Measurements from ENCODE around the gene MINDY4.

Gene MINDY4

GRCh38 chr7:30877993-30878392 lies 106.8 kb downstream of the MINDY4 start:
- H4K20me1 ChIP-seq (ENCODE audit: control insufficient read depth, insufficient read depth, low read depth, low read length) = no peaks in the 10 kb centered on the region
- no peaks in the 10 kb centered on the region for H3K9me2 ChIP-seq (replicated peaks; ENCODE audit: control insufficient read depth, low read length)
- H3F3A ChIP-seq (ENCODE audit: control insufficient read depth, insufficient read depth) = no peaks in the 10 kb centered on the region
- H3K36me3 ChIP-seq (ENCODE audit: control insufficient read depth, low read length) = no peaks in the 10 kb centered on the region
- H3K4me2 ChIP-seq (ENCODE audit: low read length) = no peak overlapping the region
- H3K9me3 ChIP-seq (ENCODE audit: control insufficient read depth, insufficient read depth, low read length) = no peaks in the 10 kb centered on the region
- TF ChIP-seq CTCF (IDR thresholded peaks at IDR 0.05; ENCODE audit: low read depth, low read length, poor library complexity, severe bottlenecking) (no peak), EZH2phosphoT487 (IDR thresholded peaks at IDR 0.05; ENCODE audit: borderline replicate concordance, low read length) (no peak)
- no peak overlapping the region for H3K4me3 ChIP-seq (ENCODE audit: low read length)
- H3K4me1 ChIP-seq (ENCODE audit: control insufficient read depth, low read length) = peaks cover 8% of the 10 kb centered on the region; the same call in 1 of the 2 replicates
- no peaks in the 10 kb centered on the region for H3K27me3 ChIP-seq (ENCODE audit: control insufficient read depth, low read length)
- H3K27ac ChIP-seq (ENCODE audit: low read depth, low read length) = no peak overlapping the region
- no peaks in the 10 kb centered on the region for H3K79me2 ChIP-seq (ENCODE audit: control insufficient read depth, low read length)

- no peaks in the 10 kb centered on the region for H3K9me2 ChIP-seq (replicated peaks; ENCODE audit: control insufficient read depth, low read length)
- no peaks in the 10 kb centered on the region for H3K27me3 ChIP-seq (ENCODE audit: control insufficient read depth, low read length)
- no peak overlapping the region for H3K27ac ChIP-seq (ENCODE audit: low read depth, low read length)
- H3K79me2 ChIP-seq (ENCODE audit: control insufficient read depth, low read length) = no peaks in the 10 kb centered on the region
- H3K4me1 ChIP-seq (ENCODE audit: control insufficient read depth, low read length) = peaks cover 14% of the 10 kb centered on the region
- no peak overlapping the region for H3K4me3 ChIP-seq (ENCODE audit: low read length)
- H3F3A ChIP-seq (ENCODE audit: control insufficient read depth, insufficient read depth) = no peaks in the 10 kb centered on the region
- H3K9me3 ChIP-seq (ENCODE audit: control insufficient read depth, insufficient read depth, low read length) = no peaks in the 10 kb centered on the region
- H3K4me2 ChIP-seq (ENCODE audit: low read length) = no peak overlapping the region
- H3K36me3 ChIP-seq (ENCODE audit: control insufficient read depth, low read length) = no peaks in the 10 kb centered on the region
- TF ChIP-seq EZH2phosphoT487 (IDR thresholded peaks at IDR 0.05; ENCODE audit: borderline replicate concordance, low read length) = no peak
- no peak for TF ChIP-seq CTCF (IDR thresholded peaks at IDR 0.05; ENCODE audit: low read depth, low read length, poor library complexity, severe bottlenecking)
- no peaks in the 10 kb centered on the region for H4K20me1 ChIP-seq (ENCODE audit: control insufficient read depth, insufficient read depth, low read depth, low read length)
Observed at GRCh38 chr7:30879139-30880124, 108.2 kb downstream of the MINDY4 start.

GRCh38 chr7:30880125-30880720 lies 109.0 kb downstream of the MINDY4 start:
- TF ChIP-seq EZH2phosphoT487 (IDR thresholded peaks at IDR 0.05; ENCODE audit: borderline replicate concordance, low read length) (no peak), CTCF (IDR thresholded peaks at IDR 0.05; ENCODE audit: low read depth, low read length, poor library complexity, severe bottlenecking) (no peak)
- H3K9me3 ChIP-seq (ENCODE audit: control insufficient read depth, insufficient read depth, low read length) = no peaks in the 10 kb centered on the region
- no peaks in the 10 kb centered on the region for H3F3A ChIP-seq (ENCODE audit: control insufficient read depth, insufficient read depth)
- H3K9me2 ChIP-seq (replicated peaks; ENCODE audit: control insufficient read depth, low read length) = no peaks in the 10 kb centered on the region
- H3K27me3 ChIP-seq (ENCODE audit: control insufficient read depth, low read length) = no peaks in the 10 kb centered on the region
- H3K27ac ChIP-seq (ENCODE audit: low read depth, low read length) = no peak overlapping the region
- H3K4me3 ChIP-seq (ENCODE audit: low read length) = no peak overlapping the region
- H3K4me1 ChIP-seq (ENCODE audit: control insufficient read depth, low read length) = peaks cover 14% of the 10 kb centered on the region
- H3K36me3 ChIP-seq (ENCODE audit: control insufficient read depth, low read length) = no peaks in the 10 kb centered on the region
- no peaks in the 10 kb centered on the region for H3K79me2 ChIP-seq (ENCODE audit: control insufficient read depth, low read length)
- H3K4me2 ChIP-seq (ENCODE audit: low read length) = no peak overlapping the region
- no peaks in the 10 kb centered on the region for H4K20me1 ChIP-seq (ENCODE audit: control insufficient read depth, insufficient read depth, low read depth, low read length)
